Measurements from ENCODE around the gene TERF2IP. TPM values are rescaled to one million over a fixed set of nuclear protein-coding genes. Genes with fewer than 3 reads are reported as not detected.

The TERF2IP gene
- total RNA-seq, 1 donor from 2014 or later = 34.9 TPM

DNA sequence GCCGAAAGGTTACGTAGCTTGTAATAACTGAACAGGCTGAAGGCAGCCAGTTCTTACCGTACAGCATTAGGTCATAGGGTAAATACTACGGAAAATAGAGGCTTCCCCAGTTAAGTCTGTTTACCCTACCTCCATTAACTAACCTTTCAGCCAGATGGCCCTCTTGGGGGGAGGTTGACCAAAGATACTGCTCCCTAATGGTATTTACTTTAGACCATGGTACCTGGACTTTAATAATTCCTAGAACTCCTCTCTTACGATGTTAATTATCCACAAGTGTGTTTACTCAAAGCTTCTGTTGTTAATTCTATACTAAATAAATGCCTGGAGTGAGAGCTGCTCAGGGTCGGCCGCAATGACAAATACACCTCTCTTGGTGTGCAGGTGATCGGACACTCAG is 14.7 kb upstream of the TERF2IP start:
- Mint-ChIP-seq H3K27ac (no peak overlapping the region), H3K36me3 (peaks cover 38% of the 10 kb centered on the region), H3K4me1 (no peaks in the 10 kb centered on the region), H3K9me3 (no peaks in the 10 kb centered on the region), H3K27me3 (ENCODE audit: insufficient read depth, low read depth) (no peaks in the 10 kb centered on the region), H3K4me3 (no peak overlapping the region)
- Histone ChIP-seq H3K4me2 (no peak overlapping the region), H3K9ac (no peak overlapping the region), H3K4me3 (no peak overlapping the region), H3K4me1 (no peaks in the 10 kb centered on the region), H4K20me1 (ENCODE audit: low read depth) (no peaks in the 10 kb centered on the region), H3K79me2 (ENCODE audit: low read depth) (no peaks in the 10 kb centered on the region), H3F3A (ENCODE audit: low read depth) (no peaks in the 10 kb centered on the region), H3K36me3 (peaks cover 17% of the 10 kb centered on the region), H3K9me3 (ENCODE audit: low read depth) (no peaks in the 10 kb centered on the region), H3K27ac (no peak overlapping the region), H2AFZ (replicated peaks) (no peak overlapping the region), H3K27me3 (no peaks in the 10 kb centered on the region)
- no peak for DNase-seq (ENCODE audit: low spot score)
- TF ChIP-seq EZH2phosphoT487 (IDR thresholded peaks at IDR 0.05) = no peak
- TF ChIP-seq, protein P1, sequence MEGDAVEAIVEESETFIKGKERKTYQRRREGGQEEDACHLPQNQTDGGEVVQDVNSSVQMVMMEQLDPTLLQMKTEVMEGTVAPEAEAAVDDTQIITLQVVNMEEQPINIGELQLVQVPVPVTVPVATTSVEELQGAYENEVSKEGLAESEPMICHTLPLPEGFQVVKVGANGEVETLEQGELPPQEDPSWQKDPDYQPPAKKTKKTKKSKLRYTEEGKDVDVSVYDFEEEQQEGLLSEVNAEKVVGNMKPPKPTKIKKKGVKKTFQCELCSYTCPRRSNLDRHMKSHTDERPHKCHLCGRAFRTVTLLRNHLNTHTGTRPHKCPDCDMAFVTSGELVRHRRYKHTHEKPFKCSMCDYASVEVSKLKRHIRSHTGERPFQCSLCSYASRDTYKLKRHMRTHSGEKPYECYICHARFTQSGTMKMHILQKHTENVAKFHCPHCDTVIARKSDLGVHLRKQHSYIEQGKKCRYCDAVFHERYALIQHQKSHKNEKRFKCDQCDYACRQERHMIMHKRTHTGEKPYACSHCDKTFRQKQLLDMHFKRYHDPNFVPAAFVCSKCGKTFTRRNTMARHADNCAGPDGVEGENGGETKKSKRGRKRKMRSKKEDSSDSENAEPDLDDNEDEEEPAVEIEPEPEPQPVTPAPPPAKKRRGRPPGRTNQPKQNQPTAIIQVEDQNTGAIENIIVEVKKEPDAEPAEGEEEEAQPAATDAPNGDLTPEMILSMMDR (IDR thresholded peaks at IDR 0.05) = no peak
- TF ChIP-seq EZH2 (IDR thresholded peaks at IDR 0.05) = no peak

DNA sequence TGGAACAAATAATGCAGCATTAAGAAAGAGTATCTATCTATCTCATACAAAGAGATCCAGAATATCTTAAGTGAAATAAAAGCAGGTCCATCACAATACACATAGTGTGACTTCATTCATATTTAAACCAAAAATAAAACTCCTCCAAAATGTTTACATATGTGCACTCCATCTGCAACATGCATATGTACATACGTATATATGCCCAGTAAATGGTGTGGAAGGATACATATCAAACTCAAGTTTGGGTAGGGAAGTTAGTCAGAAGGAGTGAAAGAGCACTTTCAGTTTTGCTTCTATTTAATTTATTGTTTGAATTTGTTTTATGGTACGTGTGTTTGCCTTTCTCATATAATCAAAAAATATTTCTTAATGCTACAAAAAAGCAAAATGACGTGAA is 12.5 kb upstream of the TERF2IP start:
- Histone ChIP-seq H3F3A (ENCODE audit: low read depth) (no peaks in the 10 kb centered on the region), H3K9ac (no peak overlapping the region), H3K4me3 (no peak overlapping the region), H3K9me3 (ENCODE audit: low read depth) (no peaks in the 10 kb centered on the region), H2AFZ (replicated peaks) (no peak overlapping the region), H4K20me1 (ENCODE audit: low read depth) (no peaks in the 10 kb centered on the region), H3K27ac (no peak overlapping the region), H3K79me2 (ENCODE audit: low read depth) (no peaks in the 10 kb centered on the region), H3K4me1 (no peaks in the 10 kb centered on the region), H3K36me3 (peaks cover 23% of the 10 kb centered on the region), H3K27me3 (no peaks in the 10 kb centered on the region), H3K4me2 (no peak overlapping the region)
- H3K4me3 Mint-ChIP-seq = no peak overlapping the region
- DNase-seq (ENCODE audit: low spot score) = no peak
- H3K27ac Mint-ChIP-seq = no peak overlapping the region
- TF ChIP-seq EZH2 (IDR thresholded peaks at IDR 0.05) (no peak), EZH2phosphoT487 (IDR thresholded peaks at IDR 0.05) (no peak)
- TF ChIP-seq, protein P1 (IDR thresholded peaks at IDR 0.05) = no peak
- no peaks in the 10 kb centered on the region for H3K4me1 Mint-ChIP-seq
- peaks cover 36% of the 10 kb centered on the region for H3K36me3 Mint-ChIP-seq
- H3K27me3 Mint-ChIP-seq (ENCODE audit: insufficient read depth, low read depth) = no peaks in the 10 kb centered on the region
- no peaks in the 10 kb centered on the region for H3K9me3 Mint-ChIP-seq

DNA sequence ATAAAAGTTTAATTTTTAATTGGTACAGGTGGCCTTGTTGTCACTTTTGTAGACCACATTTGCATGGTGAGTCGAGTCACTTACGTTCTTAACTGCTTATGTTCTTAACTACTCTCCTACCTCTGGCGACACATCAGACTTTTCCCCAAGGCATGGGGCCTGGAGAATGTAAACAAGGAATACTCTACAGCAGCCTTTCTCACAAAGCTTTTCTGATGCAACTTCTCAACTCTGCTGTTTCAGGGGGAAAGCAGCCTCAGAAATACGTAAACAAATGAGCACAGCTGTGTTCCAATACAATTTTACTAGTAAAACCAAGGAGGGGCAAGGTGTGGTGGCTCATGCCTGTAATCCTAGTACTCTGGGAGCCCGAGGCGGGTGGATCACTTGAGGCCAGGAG is 7.0 kb upstream of the TERF2IP start:
- no peak overlapping the region for H3K4me3 Mint-ChIP-seq
- H3K4me2 ChIP-seq = no peak overlapping the region
- DNase-seq (ENCODE audit: low spot score) = no peak
- peaks cover 9% of the 10 kb centered on the region for H3K4me1 Mint-ChIP-seq
- no peaks in the 10 kb centered on the region for H3K27me3 Mint-ChIP-seq (ENCODE audit: insufficient read depth, low read depth)
- H3F3A ChIP-seq (ENCODE audit: low read depth) = no peaks in the 10 kb centered on the region
- no peaks in the 10 kb centered on the region for H4K20me1 ChIP-seq (ENCODE audit: low read depth)
- H3K27me3 ChIP-seq = no peaks in the 10 kb centered on the region
- H3K9me3 ChIP-seq (ENCODE audit: low read depth) = no peaks in the 10 kb centered on the region
- H3K9ac ChIP-seq = no peak overlapping the region
- no peaks in the 10 kb centered on the region for H3K4me1 ChIP-seq
- H3K27ac Mint-ChIP-seq = no peak overlapping the region
- H2AFZ ChIP-seq (replicated peaks) = no peak overlapping the region
- no peak overlapping the region for H3K27ac ChIP-seq
- H3K36me3 Mint-ChIP-seq = peaks cover 31% of the 10 kb centered on the region
- TF ChIP-seq EZH2 (IDR thresholded peaks at IDR 0.05) (no peak), EZH2phosphoT487 (IDR thresholded peaks at IDR 0.05) (no peak)
- TF ChIP-seq, protein P1 (IDR thresholded peaks at IDR 0.05) = no peak
- H3K79me2 ChIP-seq (ENCODE audit: low read depth) = peaks cover 34% of the 10 kb centered on the region
- no peaks in the 10 kb centered on the region for H3K9me3 Mint-ChIP-seq
- H3K4me3 ChIP-seq = no peak overlapping the region
- peaks cover 9% of the 10 kb centered on the region for H3K36me3 ChIP-seq

Data from neural progenitor cell (in vitro differentiated cells).